CD4-positive, alpha-beta T cell treated with Interleukin-4 for 4 hours (primary cell): ENCODE data around the gene EFCAB5.
A peak's percentile ranks its signal among the peaks of the same experiment; 100 is the strongest.
"Not testable (repeated sequence)": the region's sequence is repeated elsewhere in the genome, so short reads cannot be mapped to it uniquely, and the experiment has no call there.

Source experiments
- DNase-seq: peaks from one replicate; pipeline ENCODE4 v3.0.0-alpha.2; 2020

EFCAB5 gene

GRCh38 chr17:30103921-30104320, 162.5 kb downstream of the EFCAB5 start:
- no peak for DNase-seq

DNA sequence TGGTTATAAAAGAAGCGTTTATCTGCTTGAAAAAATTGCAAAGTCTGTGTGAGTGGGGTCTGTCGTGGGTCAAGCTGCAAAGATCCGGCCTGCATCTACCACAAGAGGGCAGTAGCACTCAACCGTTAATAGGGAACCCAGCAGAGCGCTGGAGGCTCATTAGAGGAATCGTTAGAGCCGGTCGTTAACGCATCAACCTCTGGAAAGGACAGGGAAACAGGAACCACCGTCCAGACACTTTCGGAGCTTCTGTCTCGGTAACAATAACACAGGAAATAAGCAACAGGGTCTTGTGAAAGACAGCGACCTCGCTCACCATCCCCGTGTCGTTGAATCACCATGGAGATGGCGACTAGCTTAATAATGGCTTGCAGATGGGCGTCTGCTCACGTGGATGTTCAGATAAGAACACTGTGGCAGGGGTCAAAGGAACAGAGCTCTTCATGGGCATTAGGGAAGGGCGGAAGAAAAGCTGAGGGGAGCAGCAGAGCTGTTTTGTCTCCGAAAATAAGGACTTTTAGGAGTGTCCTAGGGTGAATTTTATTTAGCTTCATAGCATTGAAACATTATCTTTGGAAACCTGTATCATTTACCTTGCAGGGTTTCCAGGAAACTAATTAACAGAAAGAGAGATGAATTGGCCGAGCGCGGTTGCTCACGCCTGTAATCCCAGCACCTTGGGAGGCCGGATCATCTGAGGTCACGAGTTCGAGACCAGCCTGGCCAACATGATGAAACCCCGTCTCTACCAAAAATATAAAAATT, 163.3 kb downstream of the EFCAB5 start:
- peak; percentile 74 for DNase-seq

DNA sequence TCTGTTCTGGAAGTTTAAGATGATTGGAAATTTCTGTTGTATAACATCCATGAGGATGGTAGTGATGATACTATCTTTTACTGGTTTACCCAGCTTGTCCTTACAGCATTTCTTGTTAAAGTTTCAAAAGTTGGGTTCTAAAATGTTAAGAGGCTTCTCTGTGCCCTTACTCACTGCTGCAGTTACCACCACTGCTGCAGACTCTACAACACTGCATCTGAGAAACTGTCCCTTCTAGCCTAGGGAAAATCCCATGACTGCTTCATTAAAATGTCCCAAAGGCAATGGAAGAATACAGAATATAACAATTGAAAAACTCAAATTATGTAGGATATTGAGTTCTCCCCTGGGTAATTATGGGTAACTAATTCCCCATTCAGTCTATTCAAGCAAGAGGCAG, 171.4 kb downstream of the EFCAB5 start:
- no peak for DNase-seq

DNA sequence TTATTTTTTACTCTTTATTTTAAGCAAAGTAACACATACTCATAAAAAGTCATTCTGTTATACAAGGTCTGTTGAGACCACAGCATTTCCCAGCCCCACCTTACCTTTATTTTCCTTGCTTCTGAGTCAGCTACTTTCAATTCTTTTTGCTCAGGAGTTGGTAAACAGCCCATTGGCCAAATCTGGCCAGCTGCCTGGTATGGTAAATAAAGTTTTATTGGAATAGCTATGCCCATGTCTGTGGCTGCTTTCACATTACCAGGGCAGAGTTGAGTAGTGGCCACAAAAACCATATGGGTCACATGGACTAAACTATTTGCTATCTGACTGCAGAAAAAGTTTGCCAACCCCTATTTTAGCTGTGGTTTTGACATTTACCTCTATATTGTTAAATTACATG, 171.8 kb downstream of the EFCAB5 start:
- DNase-seq = no peak

DNA sequence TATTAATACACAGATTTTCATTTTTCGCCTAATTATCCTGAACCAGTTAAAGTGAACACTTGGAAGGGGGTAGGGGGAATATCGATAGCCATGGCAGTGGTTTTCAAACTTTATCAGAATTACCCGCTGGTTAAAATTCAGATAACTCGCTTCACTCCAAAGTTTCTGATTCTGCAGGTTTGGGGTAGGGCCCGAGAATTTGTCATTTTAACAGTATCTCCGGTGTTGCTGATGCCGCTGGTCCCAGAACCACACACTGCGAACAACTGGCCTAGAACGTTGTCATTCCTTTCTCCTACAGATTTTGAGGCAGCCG, 174.9 kb downstream of the EFCAB5 start:
- no peak for DNase-seq

GRCh38 chr17:30116661-30117551, 175.5 kb downstream of the EFCAB5 start, which contains the start of gene NSRP1:
NSRP1 (plus strand) TSS chr17:30116816; CDS start chr17:30116844, 28 bp downstream.
- DNase-seq = peak; percentile 92

- no peak for DNase-seq
Observed at GRCh38 chr17:30117675-30118081, 176.2 kb downstream of the EFCAB5 start.

GRCh38 chr17:30118635-30119034, 177.2 kb downstream of the EFCAB5 start:
- not testable (repeated sequence) for DNase-seq

- DNase-seq = no peak
Observed at GRCh38 chr17:30124273-30124796, 182.9 kb downstream of the EFCAB5 start.

GRCh38 chr17:30130121-30130520, 188.7 kb downstream of the EFCAB5 start:
- no peak for DNase-seq

GRCh38 chr17:30132615-30133014, 191.2 kb downstream of the EFCAB5 start:
- DNase-seq = no peak

DNA sequence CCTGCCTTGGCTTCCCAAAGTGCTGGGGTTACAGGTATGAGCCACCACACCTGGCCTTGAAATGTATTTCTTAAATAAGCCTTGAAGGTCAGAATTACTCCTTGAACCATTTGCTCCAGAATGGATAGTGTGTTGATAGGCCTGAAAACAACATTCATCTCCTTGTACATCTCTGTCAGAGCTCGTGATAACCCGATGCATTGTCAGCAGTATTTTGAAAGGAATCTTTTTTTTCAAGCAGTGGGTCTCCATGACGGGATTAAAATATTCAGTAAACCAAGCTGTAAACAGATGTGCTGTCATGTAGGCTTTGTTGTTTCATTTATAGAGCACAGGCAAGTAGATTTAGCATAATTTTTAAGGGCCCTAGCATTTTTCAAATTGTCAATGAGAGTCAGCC, 191.8 kb downstream of the EFCAB5 start:
- no peak for DNase-seq

GRCh38 chr17:30134551-30134950, 193.1 kb downstream of the EFCAB5 start:
- no peak for DNase-seq

DNA sequence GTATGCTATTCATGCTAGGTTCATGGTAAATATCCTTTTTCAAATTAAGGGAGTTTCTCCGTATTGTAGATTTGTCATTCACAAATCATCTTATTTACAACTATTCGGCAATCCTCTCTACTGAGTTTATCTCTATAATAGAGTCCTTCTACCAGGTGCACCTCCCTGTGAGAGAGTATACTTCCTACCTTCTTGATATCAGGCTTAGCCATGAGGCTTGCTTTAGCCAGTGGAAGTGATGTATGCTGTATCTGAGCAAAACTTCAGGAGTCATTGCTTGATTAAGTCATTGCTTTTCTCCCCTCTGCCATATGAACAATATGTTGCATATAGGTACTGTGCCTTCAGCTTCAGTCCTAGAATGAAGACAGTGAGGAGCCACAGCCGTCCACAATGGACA, 195.7 kb downstream of the EFCAB5 start:
- DNase-seq = no peak

GRCh38 chr17:30147860-30148259, 206.4 kb downstream of the EFCAB5 start:
- not testable (repeated sequence) for DNase-seq

GRCh38 chr17:30148376-30148775, 206.9 kb downstream of the EFCAB5 start:
- no peak for DNase-seq

DNA sequence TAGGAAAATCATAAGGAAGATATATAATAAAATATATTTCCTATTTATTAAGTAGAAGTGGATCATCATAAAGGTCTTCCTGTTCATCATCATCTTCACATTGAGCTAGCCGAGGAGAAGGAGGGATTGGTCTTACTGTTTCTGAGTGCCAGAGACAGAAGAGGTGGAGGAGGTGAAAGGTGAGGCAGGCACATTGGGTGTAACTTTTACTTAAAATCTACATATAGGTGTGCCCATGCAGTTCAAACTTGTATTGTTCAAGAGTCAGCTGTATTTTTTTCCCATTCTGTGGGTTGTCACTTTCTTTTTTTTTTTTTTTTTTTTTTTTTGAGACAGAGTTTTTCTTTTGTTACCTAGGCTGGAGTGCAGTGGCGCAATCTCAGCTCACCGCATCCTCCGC, 210.0 kb downstream of the EFCAB5 start:
- DNase-seq = no peak

GRCh38 chr17:30153463-30153862, 212.0 kb downstream of the EFCAB5 start:
- DNase-seq = no peak

DNA sequence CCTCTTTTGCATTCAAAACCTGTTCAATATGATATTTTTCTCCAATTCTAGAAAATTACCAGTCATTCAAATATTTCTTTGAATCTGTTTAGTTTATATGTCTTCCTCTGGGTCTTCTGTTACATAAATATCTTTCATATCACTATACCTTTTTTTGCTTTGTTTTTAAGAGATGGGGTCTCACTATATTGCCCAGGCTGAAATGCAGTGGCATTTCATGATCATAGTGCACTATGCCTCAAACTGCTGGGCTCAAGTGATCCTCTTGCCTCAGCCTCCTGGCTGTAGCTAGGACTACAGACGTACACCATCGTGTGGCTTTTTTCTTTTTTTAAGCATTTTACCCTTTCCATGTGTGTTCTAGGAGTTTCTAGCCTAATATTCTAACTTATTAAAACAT, 214.0 kb downstream of the EFCAB5 start:
- no peak for DNase-seq
